GM10847 (cell line): Measurements from ENCODE around the gene BLOC1S1.

ENCODE experiments used
- POLR2A ChIP-seq: IDR thresholded peaks from 2 replicates; pipeline ENCODE4 v1.6.1; 2011; ENCODE audit not compliant: insufficient read length; ENCODE audit errors: extremely low read depth

BLOC1S1 gene

GRCh38 chr12:55726971-55727370 is 11.1 kb downstream of the BLOC1S1 start:
- TF ChIP-seq POLR2A, result no peak

- TF ChIP-seq POLR2A, result no peak
These were observed 11.9 kb downstream of the BLOC1S1 start for GRCh38 chr12:55727643-55728185.

GRCh38 chr12:55728186-55728938 is 12.5 kb downstream of the BLOC1S1 start:
- TF ChIP-seq POLR2A, result no peak

GRCh38 chr12:55728939-55729818 is 13.3 kb downstream of the BLOC1S1 start, which contains the start of gene CD63:
Gene CD63, minus strand, starts transcription at chr12:55729009. Its CDS starts 668 bp downstream, at chr12:55728341.
- TF ChIP-seq POLR2A, result peak; percentile 26

- no peak for TF ChIP-seq POLR2A
These were observed 14.3 kb downstream of the BLOC1S1 start for GRCh38 chr12:55729819-55730818.

GRCh38 chr12:55732288-55732687 is 16.4 kb downstream of the BLOC1S1 start:
- TF ChIP-seq POLR2A, result no peak

GRCh38 chr12:55733021-55733555 is 17.2 kb downstream of the BLOC1S1 start:
- no peak for TF ChIP-seq POLR2A

GRCh38 chr12:55733858-55734257 is 18.0 kb downstream of the BLOC1S1 start:
- no peak for TF ChIP-seq POLR2A

GRCh38 chr12:55734595-55734994 is 18.7 kb downstream of the BLOC1S1 start:
- no peak for TF ChIP-seq POLR2A

GRCh38 chr12:55736076-55736475 is 20.2 kb downstream of the BLOC1S1 start:
- TF ChIP-seq POLR2A, result no peak

GRCh38 chr12:55736780-55737580 is 21.1 kb downstream of the BLOC1S1 start:
- no peak for TF ChIP-seq POLR2A

- no peak for TF ChIP-seq POLR2A
These were observed 21.8 kb downstream of the BLOC1S1 start for GRCh38 chr12:55737581-55738122.

GRCh38 chr12:55738123-55739024 is 22.5 kb downstream of the BLOC1S1 start:
- TF ChIP-seq POLR2A, result no peak

- no peak for TF ChIP-seq POLR2A
These were observed 23.2 kb downstream of the BLOC1S1 start for GRCh38 chr12:55739025-55739378.
